HL-60 (cell line): ENCODE results near the gene OSBP2.

Source experiments
- DNase-seq, 2 experiments: peaks; one replicate each; pipeline ENCODE4 v3.0.0-alpha.2; 2010 to 2020; ENCODE audit warnings: low read depth in 1 of 2, low spot score in 1 of 2
- H3K27ac ChIP-seq: fragments of 250-450 bp; sonication (Bioruptor Pico); replicated peaks from 2 replicates; pipeline ENCODE4 v1.5.1; 2020; ENCODE audit warnings: mild to moderate bottlenecking, moderate library complexity
- H3K27me3 ChIP-seq: fragments of 250-450 bp; sonication (Bioruptor Pico); 2 replicates; pipeline ENCODE4 v1.5.1; 2021; ENCODE audit warnings: mild to moderate bottlenecking, moderate library complexity; ENCODE audit not compliant: insufficient read depth, poor library complexity, severe bottlenecking
- H3K4me3 ChIP-seq: replicated peaks from 2 replicates; pipeline ENCODE4 v1.5.1; 2011; ENCODE audit warnings: mild to moderate bottlenecking, control low read depth, low read length; ENCODE audit not compliant: insufficient read depth
- CTCF ChIP-seq: IDR thresholded peaks from one replicate; pipeline ENCODE4 v1.5.1; 2011; ENCODE audit warnings: low read length, control low read depth, inconsistent platforms; ENCODE audit not compliant: insufficient read depth
- GABPA ChIP-seq: IDR thresholded peaks from 2 replicates; pipeline ENCODE4 v1.6.1; 2012; ENCODE audit warnings: low read depth
- POLR2AphosphoS5 ChIP-seq: IDR thresholded peaks from 2 replicates; pipeline ENCODE4 v1.6.1; 2012; ENCODE audit warnings: low read depth
- SPI1 ChIP-seq: IDR thresholded peaks from 2 replicates; pipeline ENCODE4 v1.6.1; 2012; ENCODE audit warnings: low read depth, mild to moderate bottlenecking, borderline replicate concordance
- microRNA-seq: library from miRNA; unstranded; fragments of <30 nt; microRNA quantifications from one replicate; pipeline ENCODE4, GENCODE V29; 2018
- TF ChIP-seq, protein P1 (sequence below): IDR thresholded peaks from 2 replicates; pipeline ENCODE4 v1.6.1; 2012; ENCODE audit warnings: low read depth; ENCODE audit not compliant: insufficient replicate concordance

Gene OSBP2

DNA sequence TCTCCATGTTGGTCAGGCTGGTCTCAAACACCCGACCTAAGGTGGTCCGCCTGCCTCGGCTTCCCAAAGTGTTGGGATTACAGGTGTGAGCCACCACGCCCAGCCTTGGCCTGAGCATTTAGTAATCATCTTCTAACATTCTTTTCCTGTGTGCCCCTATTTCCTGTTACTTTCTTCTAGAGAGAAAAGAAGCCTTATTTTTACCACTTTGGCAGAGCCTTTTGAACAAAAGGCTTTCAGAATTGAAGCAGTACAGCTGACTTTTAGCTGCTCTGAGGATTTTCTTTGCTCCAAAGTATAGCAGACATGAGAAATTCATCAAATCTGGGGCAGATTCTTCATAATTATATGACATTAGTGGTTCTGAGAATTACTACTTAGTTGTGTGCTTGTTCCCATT lies 260.5 kb downstream of the OSBP2 start:
- no peak for DNase-seq
- no peak overlapping the region for H3K4me3 ChIP-seq
- TF ChIP-seq, protein P1, sequence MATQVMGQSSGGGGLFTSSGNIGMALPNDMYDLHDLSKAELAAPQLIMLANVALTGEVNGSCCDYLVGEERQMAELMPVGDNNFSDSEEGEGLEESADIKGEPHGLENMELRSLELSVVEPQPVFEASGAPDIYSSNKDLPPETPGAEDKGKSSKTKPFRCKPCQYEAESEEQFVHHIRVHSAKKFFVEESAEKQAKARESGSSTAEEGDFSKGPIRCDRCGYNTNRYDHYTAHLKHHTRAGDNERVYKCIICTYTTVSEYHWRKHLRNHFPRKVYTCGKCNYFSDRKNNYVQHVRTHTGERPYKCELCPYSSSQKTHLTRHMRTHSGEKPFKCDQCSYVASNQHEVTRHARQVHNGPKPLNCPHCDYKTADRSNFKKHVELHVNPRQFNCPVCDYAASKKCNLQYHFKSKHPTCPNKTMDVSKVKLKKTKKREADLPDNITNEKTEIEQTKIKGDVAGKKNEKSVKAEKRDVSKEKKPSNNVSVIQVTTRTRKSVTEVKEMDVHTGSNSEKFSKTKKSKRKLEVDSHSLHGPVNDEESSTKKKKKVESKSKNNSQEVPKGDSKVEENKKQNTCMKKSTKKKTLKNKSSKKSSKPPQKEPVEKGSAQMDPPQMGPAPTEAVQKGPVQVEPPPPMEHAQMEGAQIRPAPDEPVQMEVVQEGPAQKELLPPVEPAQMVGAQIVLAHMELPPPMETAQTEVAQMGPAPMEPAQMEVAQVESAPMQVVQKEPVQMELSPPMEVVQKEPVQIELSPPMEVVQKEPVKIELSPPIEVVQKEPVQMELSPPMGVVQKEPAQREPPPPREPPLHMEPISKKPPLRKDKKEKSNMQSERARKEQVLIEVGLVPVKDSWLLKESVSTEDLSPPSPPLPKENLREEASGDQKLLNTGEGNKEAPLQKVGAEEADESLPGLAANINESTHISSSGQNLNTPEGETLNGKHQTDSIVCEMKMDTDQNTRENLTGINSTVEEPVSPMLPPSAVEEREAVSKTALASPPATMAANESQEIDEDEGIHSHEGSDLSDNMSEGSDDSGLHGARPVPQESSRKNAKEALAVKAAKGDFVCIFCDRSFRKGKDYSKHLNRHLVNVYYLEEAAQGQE = no peak
- no peak for TF ChIP-seq GABPA
- no peak for TF ChIP-seq CTCF
- no peak for TF ChIP-seq POLR2AphosphoS5
- TF ChIP-seq SPI1 = no peak
- H3K27ac ChIP-seq = no peak overlapping the region
- H3K27me3 ChIP-seq = no peaks in the 10 kb centered on the region

Small RNAs within 50 kb of the gene (microRNA-seq; reads per million reads assigned to microRNA genes)
- 3.0 reads per million, percentile 3 among the genes with 10 or more reads in this experiment for gene MIR3200
